Measurements from ENCODE around the gene TESK1. TPM values are rescaled to one million over a fixed set of nuclear protein-coding genes. Genes with fewer than 3 reads are reported as not detected.
"Not testable (repeated sequence)": the region's sequence is repeated elsewhere in the genome, so short reads cannot be mapped to it uniquely, and the experiment has no call there.

The TESK1 gene
- total and polyA plus RNA-seq, 4 donors: 13.7 to 46.9 (median 30.5) TPM

DNA sequence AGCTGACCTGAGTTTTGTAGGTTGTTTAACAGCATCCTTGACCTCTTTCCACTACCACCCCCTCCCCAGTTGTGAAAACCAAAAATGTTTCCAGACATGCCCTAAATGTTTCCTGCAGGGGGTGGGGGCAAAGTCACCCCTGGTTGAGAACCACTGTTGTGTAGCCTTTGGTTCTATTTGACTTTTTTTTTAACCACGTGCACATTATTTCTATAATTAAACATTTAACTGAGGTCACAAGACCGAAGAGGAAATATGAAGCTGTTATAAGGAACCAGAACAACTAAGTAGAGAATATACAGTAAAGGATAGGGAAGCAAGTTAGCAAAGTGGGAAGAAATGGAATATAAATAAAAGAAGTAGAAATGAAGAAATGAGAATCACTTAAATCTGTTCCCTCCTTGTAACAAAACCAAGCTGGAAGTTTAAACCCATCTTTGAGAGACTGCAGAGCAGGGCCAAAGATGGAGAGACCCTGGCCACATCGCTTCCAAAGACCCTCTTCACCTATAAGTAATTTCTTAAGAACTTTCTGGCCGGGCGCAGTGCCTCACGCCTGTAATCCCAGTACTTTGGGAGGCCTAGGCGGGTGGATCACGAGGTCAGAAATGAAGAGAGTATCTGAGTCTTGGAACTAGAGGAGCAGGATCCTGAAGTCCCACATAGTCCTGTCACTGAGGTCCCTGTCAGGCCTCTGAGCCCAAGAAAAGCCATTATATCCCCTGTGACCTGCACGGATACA, 31.2 kb downstream of the TESK1 start:
- Histone ChIP-seq H3K27ac (ENCODE audit: low read depth in 1 of 2, low read length in 1 of 2) (peak overlapping the region in 1 of 2 donors; percentile 4), H3K4me3 (no peak overlapping the region), H3K9ac (ENCODE audit: insufficient read depth in 1 of 2, low read length in 2 of 2) (no peak overlapping the region), H3K36me3 (ENCODE audit: control insufficient read depth in 4 of 4, insufficient read depth in 4 of 4, low read length in 4 of 4) (no peaks in the 10 kb centered on the region), H3K4me1 (ENCODE audit: control insufficient read depth in 5 of 5, insufficient read depth in 5 of 5, low read length in 5 of 5) (peaks cover 0 to 5% (median 0%) of the 10 kb centered on the region in 5 donors), H3K27me3 (ENCODE audit: control insufficient read depth in 3 of 3, insufficient read depth in 3 of 3, low read length in 2 of 3) (no peaks in the 10 kb centered on the region), H3K9me3 (ENCODE audit: control insufficient read depth in 4 of 4, insufficient read depth in 3 of 4, low read length in 3 of 4) (no peaks in the 10 kb centered on the region)
- TF ChIP-seq CTCF (IDR thresholded peaks at IDR 0.05; ENCODE audit: control extremely low read depth, extremely low read depth): no peak
- no peak for DNase-seq
- no peak for ATAC-seq (ENCODE audit: insufficient read depth, low FRiP score)
- WGBS, 2 donors: 74 to 77% methylated on average over 9 of the region's 9 CpGs

DNA sequence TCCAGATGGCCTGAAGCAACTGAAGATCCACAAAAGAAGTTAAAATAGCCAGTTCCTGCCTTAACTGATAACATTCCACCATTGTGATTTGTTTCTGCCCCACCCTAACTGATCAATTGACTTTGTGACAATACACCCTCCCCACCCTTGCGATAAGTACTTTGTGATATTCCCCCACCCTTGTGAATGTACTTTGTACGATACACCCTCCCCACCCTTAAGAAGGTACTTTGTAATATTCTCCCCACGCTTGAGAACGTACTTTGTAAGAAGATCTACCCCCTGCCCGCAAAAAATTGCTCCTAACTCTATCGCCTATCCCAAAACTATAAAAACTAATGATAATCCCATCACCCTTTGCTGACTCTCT, 31.8 kb downstream of the TESK1 start:
- H3K4me3 ChIP-seq; H3K4me1 ChIP-seq (ENCODE audit: control insufficient read depth in 5 of 5, insufficient read depth in 5 of 5, low read length in 5 of 5); H3K9ac ChIP-seq (ENCODE audit: insufficient read depth in 1 of 2, low read length in 2 of 2); H3K27ac ChIP-seq (ENCODE audit: low read depth in 1 of 2, low read length in 1 of 2); ATAC-seq (ENCODE audit: insufficient read depth, low FRiP score); H3K36me3 ChIP-seq (ENCODE audit: control insufficient read depth in 4 of 4, insufficient read depth in 4 of 4, low read length in 4 of 4); H3K9me3 ChIP-seq (ENCODE audit: control insufficient read depth in 4 of 4, insufficient read depth in 3 of 4, low read length in 3 of 4); H3K27me3 ChIP-seq (ENCODE audit: control insufficient read depth in 3 of 3, insufficient read depth in 3 of 3, low read length in 2 of 3); DNase-seq: not testable (repeated sequence)
- 96 to 97% methylated on average over 6 of the region's 6 CpGs for WGBS, 2 donors

DNA sequence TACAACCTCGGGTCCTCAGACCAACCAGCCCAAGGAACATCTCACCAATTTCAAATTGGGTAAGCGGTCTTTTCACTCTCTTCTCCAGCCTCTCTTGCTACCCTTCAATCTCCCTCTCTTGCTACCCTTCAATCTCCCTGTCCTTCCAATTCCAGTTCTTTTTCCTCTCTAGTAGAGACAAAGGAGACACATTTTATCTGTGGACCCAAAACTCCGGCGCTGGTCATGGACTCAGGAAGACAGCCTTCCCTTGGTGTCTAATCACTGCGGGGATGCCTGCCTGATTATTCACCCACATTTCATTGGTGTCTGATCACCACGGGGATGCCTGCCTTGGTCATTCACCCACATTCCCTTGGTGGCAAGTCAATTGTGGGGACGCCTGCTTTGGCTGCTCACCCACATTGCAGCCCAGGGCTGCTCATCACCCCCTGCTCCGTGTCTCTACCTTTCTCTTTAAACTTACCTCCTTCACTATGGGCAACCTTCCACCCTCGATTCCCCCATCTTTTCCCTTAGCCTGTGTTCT, 32.4 kb downstream of the TESK1 start:
- H3K9me3 ChIP-seq (ENCODE audit: control insufficient read depth in 4 of 4, insufficient read depth in 3 of 4, low read length in 3 of 4); DNase-seq; H3K27ac ChIP-seq (ENCODE audit: low read depth in 1 of 2, low read length in 1 of 2); H3K4me3 ChIP-seq; H3K27me3 ChIP-seq (ENCODE audit: control insufficient read depth in 3 of 3, insufficient read depth in 3 of 3, low read length in 2 of 3); ATAC-seq (ENCODE audit: insufficient read depth, low FRiP score); H3K9ac ChIP-seq (ENCODE audit: insufficient read depth in 1 of 2, low read length in 2 of 2); H3K36me3 ChIP-seq (ENCODE audit: control insufficient read depth in 4 of 4, insufficient read depth in 4 of 4, low read length in 4 of 4); H3K4me1 ChIP-seq (ENCODE audit: control insufficient read depth in 5 of 5, insufficient read depth in 5 of 5, low read length in 5 of 5): not testable (repeated sequence)
- 97% methylated on average over 9 of the region's 9 CpGs for WGBS, 2 donors

- WGBS, 2 donors: 49 to 60% methylated on average over 7 of the region's 8 CpGs
- not testable (repeated sequence) for H3K27me3 ChIP-seq (ENCODE audit: control insufficient read depth in 3 of 3, insufficient read depth in 3 of 3, low read length in 2 of 3)
These were observed 33.7 kb downstream of the TESK1 start for GRCh38 chr9:35638751-35639150.

DNA sequence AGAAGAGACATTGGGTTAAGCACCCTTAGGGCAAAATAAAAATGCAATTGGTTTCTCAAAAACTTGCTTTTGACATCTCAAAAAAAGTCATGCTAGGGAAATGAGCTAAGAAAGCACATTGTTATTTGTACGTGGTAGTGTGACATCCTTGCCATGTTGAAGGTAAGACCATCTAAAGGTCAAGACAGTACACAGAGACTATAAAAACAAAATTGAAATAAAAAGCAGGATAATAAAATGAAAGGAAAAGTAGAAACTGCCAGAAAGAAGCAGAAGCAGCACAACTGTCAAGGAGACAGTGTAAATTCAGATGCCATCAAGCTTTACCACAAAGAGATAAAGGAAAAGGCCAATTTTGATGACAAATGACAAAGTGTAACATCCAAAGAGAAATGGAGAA, 34.2 kb downstream of the TESK1 start:
- not testable (repeated sequence) for H3K27me3 ChIP-seq (ENCODE audit: control insufficient read depth in 3 of 3, insufficient read depth in 3 of 3, low read length in 2 of 3); ATAC-seq (ENCODE audit: insufficient read depth, low FRiP score); H3K36me3 ChIP-seq (ENCODE audit: control insufficient read depth in 4 of 4, insufficient read depth in 4 of 4, low read length in 4 of 4); DNase-seq; H3K9me3 ChIP-seq (ENCODE audit: control insufficient read depth in 4 of 4, insufficient read depth in 3 of 4, low read length in 3 of 4); H3K27ac ChIP-seq (ENCODE audit: low read depth in 1 of 2, low read length in 1 of 2); H3K4me3 ChIP-seq; H3K9ac ChIP-seq (ENCODE audit: insufficient read depth in 1 of 2, low read length in 2 of 2); H3K4me1 ChIP-seq (ENCODE audit: control insufficient read depth in 5 of 5, insufficient read depth in 5 of 5, low read length in 5 of 5)
- 55 to 60% methylated on average over 1 of the region's 1 CpG for WGBS, 2 donors

More at GRCh38 chr9:35638751-35639150, 33.7 kb downstream of the TESK1 start:
- not testable (repeated sequence) for DNase-seq; H3K9me3 ChIP-seq (ENCODE audit: control insufficient read depth in 4 of 4, insufficient read depth in 3 of 4, low read length in 3 of 4); H3K9ac ChIP-seq (ENCODE audit: insufficient read depth in 1 of 2, low read length in 2 of 2); H3K4me1 ChIP-seq (ENCODE audit: control insufficient read depth in 5 of 5, insufficient read depth in 5 of 5, low read length in 5 of 5); H3K36me3 ChIP-seq (ENCODE audit: control insufficient read depth in 4 of 4, insufficient read depth in 4 of 4, low read length in 4 of 4); H3K4me3 ChIP-seq; H3K27ac ChIP-seq (ENCODE audit: low read depth in 1 of 2, low read length in 1 of 2); ATAC-seq (ENCODE audit: insufficient read depth, low FRiP score)

Data from lung (tissue), 12 donors.